Measurements from ENCODE around the gene CD34. TPM values are rescaled to one million over a fixed set of nuclear protein-coding genes. Genes with fewer than 3 reads are reported as not detected.
A peak's percentile ranks its signal among the peaks of the same experiment; 100 is the strongest.

CD34 gene
- polyA plus RNA-seq, 4 donors = 79.5 to 116 (median 99.1) TPM

GRCh38 chr1:207901041-207901653 is 9.8 kb downstream of the CD34 start:
- no peak for DNase-seq (ENCODE audit: low read depth in 4 of 4, low spot score in 2 of 4)

DNA sequence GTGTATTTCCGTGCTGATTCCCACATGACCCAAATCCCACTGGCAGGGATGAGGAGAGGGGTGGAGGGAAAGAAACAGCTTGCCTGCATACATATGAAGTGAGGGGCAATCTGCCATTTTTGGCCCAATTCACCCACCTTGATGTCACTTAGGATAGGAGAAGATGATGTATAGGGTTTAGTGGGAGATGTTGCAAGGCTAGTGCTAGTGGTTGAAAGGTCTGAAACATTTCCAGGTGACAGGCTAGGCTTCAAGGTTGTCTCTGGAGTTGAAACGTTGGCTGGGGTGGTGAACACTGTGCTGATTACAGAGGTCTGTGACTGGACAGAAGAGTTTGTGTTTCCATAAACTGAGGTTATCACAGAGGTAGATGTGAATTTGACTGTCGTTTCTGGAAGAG is 12.1 kb downstream of the CD34 start:
- no peak for DNase-seq (ENCODE audit: low read depth in 4 of 4, low spot score in 2 of 4)

GRCh38 chr1:207898260-207898659 is 12.7 kb downstream of the CD34 start:
- no peak for DNase-seq (ENCODE audit: low read depth in 4 of 4, low spot score in 2 of 4)

GRCh38 chr1:207897188-207897587 is 13.7 kb downstream of the CD34 start:
- no peak for DNase-seq (ENCODE audit: low read depth in 4 of 4, low spot score in 2 of 4)

DNA sequence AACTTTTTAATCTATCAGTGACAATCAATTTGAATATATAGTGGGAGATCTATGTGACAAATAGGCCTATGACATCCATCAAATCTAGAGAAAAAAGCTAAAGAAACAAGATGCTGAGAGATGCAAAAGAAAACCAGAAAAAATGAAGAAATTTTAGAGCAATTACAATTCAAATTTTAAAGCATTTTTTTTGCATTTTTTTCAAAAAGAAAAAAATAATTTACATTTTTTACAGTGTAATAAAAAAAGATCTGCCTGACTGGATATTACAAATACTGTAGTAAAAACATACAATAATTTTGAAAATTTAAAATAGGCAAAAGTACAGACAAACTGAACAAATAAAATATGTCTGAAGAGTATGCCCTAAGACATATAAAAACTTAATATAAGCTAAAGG is 14.4 kb downstream of the CD34 start:
- no peak for DNase-seq (ENCODE audit: low read depth in 4 of 4, low spot score in 2 of 4)

- no peak for DNase-seq (ENCODE audit: low read depth in 4 of 4, low spot score in 2 of 4)
Measured at GRCh38 chr1:207894704-207895103, 16.2 kb downstream of the CD34 start.

DNA sequence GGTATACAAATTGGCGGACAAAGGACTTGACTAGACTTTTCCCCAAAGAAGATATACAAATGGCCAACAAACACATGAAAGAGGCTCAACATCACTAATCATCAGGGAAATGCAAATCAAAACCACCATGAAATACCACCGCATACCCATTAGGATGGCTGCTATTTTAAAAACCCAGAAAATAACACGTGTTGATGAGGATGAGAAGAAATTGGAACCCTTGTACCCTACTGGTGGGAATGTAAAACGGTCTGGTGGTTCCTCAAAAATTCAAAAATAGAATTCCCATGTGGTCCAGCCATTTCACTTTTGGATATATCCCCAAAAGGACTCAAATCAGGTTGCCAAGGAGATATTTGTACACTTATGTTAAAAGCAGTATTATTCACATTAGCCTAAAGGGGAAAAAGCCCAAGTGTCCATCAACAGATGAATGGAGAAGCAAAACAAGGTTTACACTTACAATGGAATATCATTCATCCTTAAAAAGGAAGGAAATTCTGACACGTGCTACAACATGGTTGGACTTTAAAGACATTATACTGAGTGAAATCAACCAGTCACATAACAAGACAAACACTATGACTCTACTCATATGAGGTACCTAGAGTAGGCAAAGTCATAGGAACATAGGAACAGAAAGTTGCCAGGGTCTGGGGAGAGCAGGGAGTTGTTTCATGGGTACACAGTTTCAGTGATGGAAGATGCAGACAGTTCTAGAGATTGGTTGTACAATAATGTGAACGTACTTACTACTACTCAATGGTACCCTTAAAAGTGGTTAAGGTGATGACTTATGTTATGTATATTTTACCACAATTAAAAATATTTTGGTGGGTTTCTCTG is 17.0 kb downstream of the CD34 start:
- DNase-seq (ENCODE audit: low read depth in 4 of 4, low spot score in 2 of 4) = no peak

DNA sequence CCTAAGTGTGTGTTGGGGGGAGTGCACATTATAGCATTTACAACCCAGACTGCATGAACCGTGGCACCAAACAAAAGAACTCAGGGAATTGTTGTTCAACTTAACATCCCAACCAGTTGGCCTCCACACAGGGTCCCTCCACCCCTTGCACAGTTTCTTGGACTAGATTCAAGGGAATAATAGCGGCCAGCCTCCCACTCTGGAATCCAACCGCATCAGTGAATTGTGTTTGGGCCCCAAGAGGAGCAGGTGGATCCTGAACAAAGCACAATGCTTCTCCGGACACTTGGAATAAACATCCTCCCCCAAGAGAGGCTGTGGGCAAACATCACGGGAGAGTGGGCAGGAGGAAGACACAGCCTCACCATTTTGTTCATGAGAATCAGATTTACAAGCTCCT is 18.2 kb downstream of the CD34 start:
- no peak for DNase-seq (ENCODE audit: low read depth in 4 of 4, low spot score in 2 of 4)

GRCh38 chr1:207891148-207891547 is 19.8 kb downstream of the CD34 start:
- DNase-seq (ENCODE audit: low read depth in 4 of 4, low spot score in 2 of 4) = no peak

DNA sequence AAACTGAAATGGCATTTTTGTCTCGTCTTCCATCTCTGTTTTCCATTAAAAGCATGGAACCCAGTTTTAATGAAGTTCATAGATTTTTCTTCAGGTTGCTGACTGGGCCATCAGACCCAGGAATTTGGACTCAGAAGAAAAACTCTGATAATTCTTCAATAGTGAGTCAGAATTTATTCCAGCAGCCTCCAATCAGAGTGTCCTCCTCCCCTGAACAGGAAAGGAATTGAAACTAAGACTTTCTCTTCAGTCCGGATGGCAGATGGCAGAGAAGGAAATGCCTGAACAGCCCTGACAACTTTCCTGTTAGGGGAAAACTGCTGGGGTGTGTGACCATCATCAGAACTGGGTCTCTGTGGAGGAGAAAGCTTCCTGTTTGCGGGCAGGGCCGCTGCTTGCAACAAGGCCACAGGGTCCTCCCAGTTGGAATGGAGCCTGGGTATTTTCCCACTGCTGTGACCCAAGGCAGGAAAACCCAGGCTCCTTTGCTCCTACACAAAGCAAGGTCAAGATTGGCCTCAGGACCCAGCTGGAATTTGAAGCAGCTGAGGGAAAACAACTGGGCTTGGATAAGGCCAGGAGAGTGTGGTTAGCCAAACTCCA is 20.7 kb downstream of the CD34 start:
- DNase-seq (ENCODE audit: low read depth in 4 of 4, low spot score in 2 of 4) = peak in 1 of 4 donors; percentile 32

- DNase-seq (ENCODE audit: low read depth in 4 of 4, low spot score in 2 of 4) = no peak
Measured at GRCh38 chr1:207888652-207889051, 22.3 kb downstream of the CD34 start.

DNA sequence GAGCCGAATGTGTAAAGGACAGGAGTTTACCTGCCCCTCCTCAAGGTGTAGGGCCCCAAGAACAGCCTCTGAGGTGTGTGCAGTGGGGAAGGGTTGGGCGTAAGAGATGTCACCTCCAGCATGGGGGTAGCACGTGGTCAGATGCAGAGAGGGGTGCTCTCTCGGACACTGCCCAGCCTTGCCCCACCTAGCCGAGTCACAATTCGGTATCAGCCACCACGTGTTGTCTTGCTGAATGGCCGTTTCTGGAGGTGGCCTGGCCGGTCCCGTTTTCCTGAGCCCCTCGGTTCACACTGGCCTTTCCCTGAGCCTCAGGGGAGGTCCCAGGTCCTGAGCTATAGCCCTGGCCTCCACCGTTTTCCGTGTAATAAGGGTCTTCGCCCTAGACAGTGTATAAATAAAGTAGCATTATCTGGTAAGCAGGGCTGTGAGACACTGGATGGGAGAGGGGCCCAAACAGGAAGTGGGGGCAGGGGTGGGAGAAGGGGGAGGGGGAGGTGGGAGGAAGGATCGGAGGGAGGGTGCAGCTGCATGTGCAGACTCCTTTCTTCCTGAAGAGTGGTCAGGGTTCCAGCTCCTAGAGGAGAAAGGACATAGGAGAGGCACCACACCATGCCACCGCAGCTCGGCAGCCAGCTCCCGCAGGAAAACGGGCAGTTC is 23.3 kb downstream of the CD34 start:
- no peak for DNase-seq (ENCODE audit: low read depth in 4 of 4, low spot score in 2 of 4)

- DNase-seq (ENCODE audit: low read depth in 4 of 4, low spot score in 2 of 4) = no peak
Measured at GRCh38 chr1:207886227-207886626, 24.7 kb downstream of the CD34 start.

DNA sequence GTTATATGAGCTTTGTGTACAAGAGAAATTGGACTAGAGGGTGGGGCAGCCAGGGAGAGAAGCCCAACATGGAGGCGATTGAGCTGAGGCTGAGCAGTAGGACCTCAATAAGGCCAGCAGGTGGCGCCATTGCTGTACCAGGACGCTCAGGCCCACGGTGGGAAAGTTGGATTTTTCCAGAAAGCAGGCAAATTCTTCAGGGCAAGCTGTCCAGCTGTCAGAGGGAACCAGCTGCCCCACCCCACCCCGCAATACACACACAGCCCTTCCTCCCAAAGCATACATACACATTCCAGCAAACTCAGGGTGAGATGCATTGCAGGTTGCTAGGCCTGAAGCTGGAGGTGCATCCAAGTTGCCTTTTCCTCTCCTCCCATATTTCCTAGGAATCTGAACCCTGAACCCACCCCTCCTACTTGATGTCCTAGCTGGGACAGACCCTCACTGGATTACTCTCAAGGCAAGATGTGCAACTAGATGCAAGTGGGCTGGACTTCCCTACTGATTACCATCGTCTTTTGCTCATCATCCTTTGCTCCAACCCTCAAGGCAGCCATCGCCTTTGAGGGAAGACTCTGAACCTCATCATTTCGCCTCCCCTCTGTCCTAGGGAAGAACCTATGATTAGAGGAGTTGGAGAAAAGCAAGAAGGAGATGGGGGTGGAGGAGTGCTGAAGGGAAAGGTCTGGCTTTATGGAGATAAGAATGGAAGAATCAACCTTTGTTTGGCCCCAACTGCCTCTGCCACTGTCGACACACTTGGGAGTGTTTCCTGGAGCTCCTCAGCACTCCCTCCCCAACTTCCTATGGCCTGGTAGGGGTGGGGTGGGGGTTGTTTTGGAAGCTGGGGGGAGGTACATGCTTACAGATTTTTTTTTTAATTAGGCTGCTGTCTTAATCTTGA is 25.5 kb downstream of the CD34 start:
- peak in 3 of 4 donors; percentile 63 to 78 (median 68) for DNase-seq (ENCODE audit: low read depth in 4 of 4, low spot score in 2 of 4)

DNA sequence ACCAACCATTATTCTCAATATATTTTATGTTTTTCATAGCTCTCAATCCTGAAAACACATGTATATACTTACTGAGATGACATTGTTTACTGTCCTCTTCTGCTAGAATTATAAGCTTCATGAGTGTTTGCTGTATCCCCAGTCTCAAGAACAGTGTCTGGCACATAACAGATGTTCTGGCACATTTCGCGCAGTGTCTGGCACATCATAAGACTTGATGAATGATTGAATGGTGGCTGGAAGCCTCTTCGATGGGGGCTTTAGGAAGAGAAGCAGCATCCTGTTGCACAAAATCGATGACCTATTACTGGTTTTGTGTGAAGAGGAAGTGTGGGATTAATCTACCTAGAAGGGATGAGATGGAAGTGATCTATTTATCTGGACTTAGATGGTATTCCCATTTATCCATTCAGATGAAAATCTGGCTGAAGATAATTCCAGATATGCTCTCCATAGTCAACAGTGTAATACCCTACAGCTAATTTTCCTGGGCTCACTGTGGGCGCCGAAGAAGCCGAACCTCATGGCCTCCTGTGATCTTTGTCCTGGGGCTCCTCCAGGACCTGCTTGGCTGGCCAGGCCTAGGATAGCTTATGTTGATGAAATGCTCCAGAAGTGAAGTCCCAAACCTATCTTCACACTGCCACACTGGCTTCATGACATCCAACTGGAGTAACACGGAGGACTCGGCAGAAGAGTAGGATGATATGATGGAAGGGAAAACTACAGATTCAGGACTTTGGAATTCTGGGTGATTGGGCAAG is 26.5 kb downstream of the CD34 start:
- no peak for DNase-seq (ENCODE audit: low read depth in 4 of 4, low spot score in 2 of 4)

GRCh38 chr1:207883660-207884250 is 27.2 kb downstream of the CD34 start:
- DNase-seq (ENCODE audit: low read depth in 4 of 4, low spot score in 2 of 4) = no peak

GRCh38 chr1:207883104-207883651 is 27.7 kb downstream of the CD34 start:
- DNase-seq (ENCODE audit: low read depth in 4 of 4, low spot score in 2 of 4) = no peak

- DNase-seq (ENCODE audit: low read depth in 4 of 4, low spot score in 2 of 4) = no peak
Measured at GRCh38 chr1:207882692-207883091, 28.2 kb downstream of the CD34 start.

- DNase-seq (ENCODE audit: low read depth in 4 of 4, low spot score in 2 of 4) = no peak
Measured at GRCh38 chr1:207878939-207879338, 32.0 kb downstream of the CD34 start.

Data from left renal cortex interstitium (tissue), 4 donors.